Spinal cord (tissue), 10 donors: ENCODE data around the gene NUP210L. TPM values are rescaled to one million over a fixed set of nuclear protein-coding genes. Genes with fewer than 3 reads are reported as not detected.
A peak's percentile ranks its signal among the peaks of the same experiment; 100 is the strongest.

Experiments used
- DNase-seq, 6 donors: peaks; one replicate each; pipeline versions ENCODE4 v3.0.0 to v3.0.0-alpha.2; 2013 to 2015; ENCODE audit warnings: low spot score in 6 of 6, low read depth in 4 of 6
- H3K27ac ChIP-seq: one replicate; pipeline ENCODE4 v1.5.1; 2013; ENCODE audit warnings: low read depth, low read length, control low read depth
- H3K27me3 ChIP-seq: one replicate; pipeline ENCODE4 v1.6.1; 2013; ENCODE audit warnings: low read length; ENCODE audit not compliant: control insufficient read depth, insufficient read depth
- H3K36me3 ChIP-seq: one replicate; pipeline ENCODE4 v1.6.1; 2013; ENCODE audit warnings: low read length; ENCODE audit not compliant: control insufficient read depth, insufficient read depth
- H3K4me1 ChIP-seq: one replicate; pipeline ENCODE4 v1.6.1; 2013; ENCODE audit warnings: low read length; ENCODE audit not compliant: control insufficient read depth, insufficient read depth
- H3K4me3 ChIP-seq: one replicate; pipeline ENCODE4 v1.5.1; 2013; ENCODE audit warnings: low read depth, low read length, control low read depth
- H3K9me3 ChIP-seq: one replicate; pipeline ENCODE4 v1.6.1; 2013; ENCODE audit warnings: low read length; ENCODE audit not compliant: control insufficient read depth, insufficient read depth
- WGBS: methylation state at CpG from one replicate; pipeline ENCODE4 v1.1.5; 2013; ENCODE audit warnings: missing lambda C conversion rate; ENCODE audit not compliant: insufficient coverage; 5-methylcytosine and 5-hydroxymethylcytosine counted together
- polyA plus RNA-seq, 2 donors: library from polyadenylated mRNA; unstranded; fragments of 120-200 nt; gene quantifications; one replicate each; pipeline ENCODE4 v1.2.1, GENCODE V29; 2013; ENCODE audit not compliant: insufficient read length in 2 of 2
- total RNA-seq, 2 donors: library from RNA; depleted of rRNA in 1 of 2; stranded (reverse); fragments of 120-200 nt in 1 of 2; fragments of >200 nt in 1 of 2; gene quantifications; one replicate each; pipeline versions ENCODE4 v1.2.3 to v1.2.4, GENCODE V29; 2013 to 2014
- donor health status: healthy.

NUP210L gene
- total and polyA plus RNA-seq, 4 donors: 0.10 to 0.48 (median 0.13) TPM

DNA sequence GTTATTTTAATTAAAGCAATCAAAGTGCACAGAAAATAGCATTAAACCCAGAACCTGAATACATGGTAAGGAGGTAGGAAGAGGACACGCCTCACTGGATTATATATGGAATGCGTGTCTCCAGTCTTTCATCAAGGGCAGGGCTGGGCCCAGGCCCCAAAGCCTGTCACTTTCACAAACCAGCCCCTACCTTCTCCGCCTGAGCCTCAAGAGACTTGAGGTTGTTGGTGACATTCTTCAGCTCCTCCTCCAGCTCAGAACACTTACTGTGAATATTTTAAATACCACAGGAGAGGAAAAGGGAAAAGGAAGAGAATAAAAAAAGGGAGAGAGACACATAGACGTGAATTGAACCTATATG, 16.3 kb upstream of the NUP210L start:
- no peak for DNase-seq
- H3K4me3 ChIP-seq: no peak overlapping the region
- H3K27me3 ChIP-seq: no peaks in the 10 kb centered on the region
- peaks cover 69% of the 10 kb centered on the region for H3K36me3 ChIP-seq
- WGBS: no CpG with 5 or more reads among the region's 4 CpGs
- no peaks in the 10 kb centered on the region for H3K9me3 ChIP-seq
- no peak overlapping the region for H3K27ac ChIP-seq
- no peaks in the 10 kb centered on the region for H3K4me1 ChIP-seq

DNA sequence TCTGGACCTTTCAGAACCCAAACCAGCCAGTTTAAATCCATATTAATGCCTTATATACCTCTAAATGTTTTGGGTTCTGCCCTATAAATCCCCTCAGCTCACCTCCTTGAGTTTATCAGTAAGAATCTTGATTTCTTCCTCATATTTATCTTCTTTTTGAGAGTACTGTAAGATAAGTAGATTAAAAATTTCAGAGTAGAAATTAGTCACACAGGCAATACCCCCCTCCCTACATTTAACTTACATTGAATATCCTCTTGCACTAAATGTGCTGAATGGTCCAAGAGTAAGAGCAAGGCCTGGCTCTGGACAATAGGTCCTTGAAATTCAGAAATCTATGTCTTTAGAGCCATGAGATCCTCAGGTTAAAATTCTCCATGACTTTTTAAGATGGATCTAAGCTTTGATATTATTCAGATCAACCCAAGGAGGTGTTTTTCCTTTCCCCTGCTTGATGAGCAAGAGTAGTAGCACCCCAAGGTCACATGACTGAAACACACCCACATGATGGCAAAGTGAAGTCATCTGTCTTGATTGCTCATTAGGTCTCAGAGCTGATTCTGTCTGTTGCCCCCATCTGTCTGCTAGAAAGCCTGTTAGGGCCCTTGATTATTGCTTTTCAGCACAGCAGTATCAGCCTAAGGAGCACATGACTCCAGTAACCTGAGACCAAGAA, 15.8 kb upstream of the NUP210L start:
- peaks cover 68% of the 10 kb centered on the region for H3K36me3 ChIP-seq
- H3K4me1 ChIP-seq: no peaks in the 10 kb centered on the region
- no peak overlapping the region for H3K27ac ChIP-seq
- no peak overlapping the region for H3K4me3 ChIP-seq
- no peaks in the 10 kb centered on the region for H3K27me3 ChIP-seq
- no peaks in the 10 kb centered on the region for H3K9me3 ChIP-seq
- no peak for DNase-seq

GRCh38 chr1:154167461-154167860, 12.6 kb upstream of the NUP210L start:
- H3K27me3 ChIP-seq: no peaks in the 10 kb centered on the region
- H3K36me3 ChIP-seq: peaks cover 66% of the 10 kb centered on the region
- no peaks in the 10 kb centered on the region for H3K9me3 ChIP-seq
- no peaks in the 10 kb centered on the region for H3K4me1 ChIP-seq
- no peak for DNase-seq
- H3K27ac ChIP-seq: no peak overlapping the region
- no peak overlapping the region for H3K4me3 ChIP-seq

DNA sequence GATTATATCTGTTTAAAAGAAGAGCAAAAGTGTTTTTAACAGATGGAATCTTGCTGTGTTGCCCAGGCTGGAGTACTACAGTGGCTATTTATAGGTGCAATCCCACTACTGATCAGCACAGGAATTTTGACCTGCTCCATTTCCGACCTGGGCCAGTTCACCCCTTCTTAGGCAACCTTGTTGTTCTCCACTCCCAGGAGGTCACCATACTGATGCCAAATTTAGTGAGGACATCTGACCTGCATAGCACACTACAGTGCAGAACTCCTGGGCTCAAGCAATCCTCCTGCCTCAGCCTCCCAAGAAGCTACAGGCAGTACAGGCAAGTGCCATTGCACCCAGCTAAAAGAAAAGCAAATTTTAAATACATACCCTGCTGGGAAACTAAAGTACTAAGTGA, 11.3 kb upstream of the NUP210L start:
- 100% methylated on average over 1 of the region's 1 CpG for WGBS
- no peaks in the 10 kb centered on the region for H3K27me3 ChIP-seq
- no peak for DNase-seq
- peaks cover 63% of the 10 kb centered on the region for H3K36me3 ChIP-seq
- no peaks in the 10 kb centered on the region for H3K9me3 ChIP-seq
- H3K4me3 ChIP-seq: no peak overlapping the region
- H3K27ac ChIP-seq: no peak overlapping the region
- H3K4me1 ChIP-seq: no peaks in the 10 kb centered on the region

- peaks cover 29% of the 10 kb centered on the region for H3K36me3 ChIP-seq
- no peaks in the 10 kb centered on the region for H3K9me3 ChIP-seq
- no peak overlapping the region for H3K27ac ChIP-seq
- no peak overlapping the region for H3K4me3 ChIP-seq
- H3K4me1 ChIP-seq: peaks cover 5% of the 10 kb centered on the region
- H3K27me3 ChIP-seq: no peaks in the 10 kb centered on the region
- no peak for DNase-seq
These were observed 4.7 kb upstream of the NUP210L start for GRCh38 chr1:154159554-154159953.

DNA sequence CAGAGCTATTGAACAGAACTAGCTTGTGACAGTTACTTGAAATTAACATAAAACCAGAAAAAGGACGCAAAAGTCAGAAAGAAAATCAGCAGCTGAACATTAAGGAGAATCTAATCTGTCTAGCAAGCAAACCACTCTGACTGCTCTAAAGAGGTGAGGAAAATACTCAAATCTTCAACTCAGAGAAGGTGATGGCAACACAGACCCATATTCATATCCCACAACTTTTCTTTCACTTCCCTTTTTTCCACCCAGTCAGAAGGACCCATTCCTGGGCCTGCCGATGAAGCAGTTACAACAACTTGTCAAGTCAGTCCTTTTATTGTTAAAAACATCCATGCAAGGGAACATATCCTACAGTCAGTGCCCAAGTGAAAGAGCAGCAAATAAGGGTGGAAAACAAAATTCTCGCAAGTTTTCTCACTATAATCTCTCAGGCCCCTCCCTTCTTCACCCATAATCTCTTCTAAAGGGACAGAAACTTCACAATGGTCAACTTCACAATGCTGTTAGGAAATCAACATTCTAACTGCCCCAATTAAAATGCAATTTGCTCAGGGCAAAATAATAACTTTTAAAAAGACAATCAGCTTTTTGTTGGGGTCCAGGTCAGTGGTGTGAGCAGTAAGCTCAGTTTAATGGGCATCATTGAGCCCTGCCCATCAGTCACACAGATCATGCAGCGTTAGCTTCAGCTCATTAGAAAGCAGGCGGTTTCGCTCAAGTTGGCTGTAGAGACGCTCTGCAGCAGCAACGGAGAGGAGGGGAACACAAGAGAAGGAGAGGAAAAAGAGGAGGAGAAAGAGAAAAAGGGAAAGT, 3.6 kb upstream of the NUP210L start:
- peaks cover 24% of the 10 kb centered on the region for H3K36me3 ChIP-seq
- no peaks in the 10 kb centered on the region for H3K9me3 ChIP-seq
- H3K27me3 ChIP-seq: no peaks in the 10 kb centered on the region
- no peak for DNase-seq
- H3K27ac ChIP-seq: no peak overlapping the region
- H3K4me3 ChIP-seq: no peak overlapping the region
- H3K4me1 ChIP-seq: peaks cover 6% of the 10 kb centered on the region
- WGBS: 60% methylated on average over 5 of the region's 8 CpGs

DNA sequence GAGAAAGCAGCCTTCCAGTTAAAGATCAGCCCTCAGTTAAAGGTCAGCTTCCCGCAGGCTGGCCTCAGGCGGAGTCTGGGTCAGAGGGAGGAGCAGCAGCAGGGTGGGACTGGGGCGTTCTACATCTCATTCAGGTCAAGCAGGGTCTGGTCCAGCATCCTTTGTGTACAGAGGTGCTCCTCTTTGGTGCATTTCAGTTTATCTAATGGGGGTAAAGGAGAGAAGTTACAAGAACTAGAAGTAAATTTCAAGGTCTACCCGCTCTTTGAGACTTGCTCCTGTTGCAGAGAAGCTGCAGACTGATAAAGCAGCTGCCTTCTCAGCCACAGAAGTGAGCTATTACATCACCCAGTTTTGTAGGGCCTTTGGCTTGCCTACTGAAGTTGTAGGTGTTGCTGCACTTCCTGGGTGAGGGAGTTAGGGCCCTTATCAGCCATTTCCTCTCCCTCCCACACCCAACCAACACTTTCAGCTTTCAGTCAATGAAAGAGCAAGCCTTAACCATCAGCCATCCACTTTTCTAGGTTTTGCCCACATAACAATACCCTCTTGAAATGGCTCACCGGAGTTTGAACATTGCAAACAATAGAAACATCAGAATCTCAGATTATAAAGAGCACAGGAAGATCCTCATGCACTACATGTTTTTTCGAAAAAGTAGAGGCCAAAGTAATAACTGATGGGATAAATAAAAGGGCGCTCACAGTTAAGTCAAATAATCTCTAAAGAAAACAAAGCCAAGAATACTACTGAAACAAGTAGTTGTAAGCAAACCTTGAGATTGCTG, 2.8 kb upstream of the NUP210L start:
- WGBS: 63% methylated on average over 4 of the region's 7 CpGs
- Histone ChIP-seq H3K27me3 (no peaks in the 10 kb centered on the region), H3K36me3 (peaks cover 22% of the 10 kb centered on the region), H3K4me3 (no peak overlapping the region), H3K27ac (no peak overlapping the region), H3K4me1 (peaks cover 6% of the 10 kb centered on the region), H3K9me3 (no peaks in the 10 kb centered on the region)
- DNase-seq: no peak

GRCh38 chr1:154155251-154155650, 378 bp upstream of the NUP210L start:
- Histone ChIP-seq H3K4me3 (no peak overlapping the region), H3K27me3 (no peaks in the 10 kb centered on the region), H3K4me1 (peaks cover 6% of the 10 kb centered on the region), H3K36me3 (peaks cover 13% of the 10 kb centered on the region), H3K27ac (peak overlapping the region; percentile 69), H3K9me3 (no peaks in the 10 kb centered on the region)
- 68% methylated on average over 9 of the region's 9 CpGs for WGBS
- DNase-seq: peak in 1 of 6 donors; percentile 41

DNA sequence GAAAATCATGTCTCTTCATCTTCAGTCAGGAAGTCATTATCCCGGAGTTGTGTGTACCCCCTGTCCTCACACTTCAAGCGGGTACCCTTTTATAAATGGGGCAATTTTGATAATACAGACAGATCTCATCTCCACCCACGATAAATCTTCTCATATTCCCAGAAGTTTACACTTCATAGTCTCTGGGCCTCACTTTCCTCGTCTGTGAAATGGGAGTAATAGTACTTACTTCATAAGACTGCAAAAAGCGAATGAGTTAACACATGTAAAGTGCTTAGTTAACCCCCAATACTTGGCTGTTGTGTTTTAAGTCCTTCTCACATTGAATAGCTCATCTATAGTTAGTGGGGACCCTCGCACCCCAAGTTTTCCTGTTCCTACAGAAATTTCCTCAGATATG, 820 bp downstream of the NUP210L start:
- no CpG with 5 or more reads among the region's 6 CpGs for WGBS
- no peaks in the 10 kb centered on the region for H3K9me3 ChIP-seq
- H3K36me3 ChIP-seq: peaks cover 13% of the 10 kb centered on the region
- H3K4me1 ChIP-seq: peaks cover 6% of the 10 kb centered on the region
- H3K27me3 ChIP-seq: no peaks in the 10 kb centered on the region
- H3K4me3 ChIP-seq: no peak overlapping the region
- no peak for DNase-seq
- H3K27ac ChIP-seq: no peak overlapping the region
